Spleen (tissue), 13 donors: ENCODE results near the gene TLR8. TPM values are rescaled to one million over a fixed set of nuclear protein-coding genes. Genes with fewer than 3 reads are reported as not detected.

ENCODE experiments used
- DNase-seq: peaks from one replicate; pipeline ENCODE4 v3.0.0-alpha.2; 2020
- H3K27ac ChIP-seq, 8 donors: fragments of 200-600 bp; sonication (generic) in 7 of 8; 1 replicate in 4 of 8; 2 replicates in 4 of 8; pipeline versions ENCODE4 v1.5.0 to v1.8.0; 2016 to 2021; ENCODE audit warnings: inconsistent platforms in 4 of 8, mild to moderate bottlenecking in 4 of 8, moderate library complexity in 1 of 8
- H3K27me3 ChIP-seq, 7 donors: fragments of 200-600 bp; sonication (generic) in 6 of 7; replicated peaks in 1 of 7; 1 replicate in 4 of 7; 2 replicates in 3 of 7; pipeline versions ENCODE4 v1.5.0 to v1.8.0; 2016 to 2021; ENCODE audit warnings: inconsistent platforms in 3 of 7, mild to moderate bottlenecking in 1 of 7
- H3K36me3 ChIP-seq, 6 donors: fragments of 200-600 bp; sonication (generic) in 5 of 6; 1 replicate in 4 of 6; 2 replicates in 2 of 6; pipeline versions ENCODE4 v1.5.0 to v1.8.0; 2016 to 2021; ENCODE audit warnings: inconsistent platforms in 2 of 6
- H3K4me1 ChIP-seq, 6 donors: fragments of 200-600 bp; sonication (generic) in 5 of 6; 1 replicate in 3 of 6; 2 replicates in 3 of 6; pipeline versions ENCODE4 v1.5.0 to v1.8.0; 2016 to 2021; ENCODE audit warnings: inconsistent platforms in 3 of 6
- H3K4me3 ChIP-seq, 8 donors: fragments of 200-600 bp; sonication (generic) in 7 of 8; 1 replicate in 4 of 8; 2 replicates in 4 of 8; pipeline versions ENCODE4 v1.5.0 to v1.8.0; 2016 to 2021; ENCODE audit warnings: inconsistent platforms in 4 of 8, mild to moderate bottlenecking in 4 of 8, moderate library complexity in 2 of 8
- H3K9me3 ChIP-seq, 8 donors: fragments of 200-600 bp; sonication (generic) in 7 of 8; 1 replicate in 4 of 8; 2 replicates in 4 of 8; pipeline versions ENCODE4 v1.5.0 to v1.8.0; 2016 to 2021; ENCODE audit warnings: inconsistent platforms in 4 of 8
- CTCF ChIP-seq, 11 experiments: fragments of 200-600 bp in 7 of 11; fragments of 450-650 bp in 4 of 11; sonication (generic) in 4 of 11; IDR thresholded peaks in 8 of 11; conservative IDR thresholded peaks in 3 of 11; 1 replicate in 7 of 11; 2 replicates in 4 of 11; pipeline versions ENCODE4 v1.4.0 to v1.8.0; 2016 to 2021; ENCODE audit warnings: antibody characterized with exemption in 11 of 11, inconsistent platforms in 4 of 11, mild to moderate bottlenecking in 1 of 11
- POLR2A ChIP-seq, 3 donors: fragments of 450-650 bp; IDR thresholded peaks; one replicate each; pipeline ENCODE4 v1.5.1; 2017; ENCODE audit warnings: antibody characterized with exemption in 3 of 3, mild to moderate bottlenecking in 1 of 3
- POLR2AphosphoS5 ChIP-seq, 3 donors: sonication (generic); formaldehyde crosslinking; IDR thresholded peaks; one replicate each; pipeline ENCODE4 v1.5.1; 2017; ENCODE audit warnings: antibody characterized with exemption in 3 of 3
- WGBS, 5 donors: extraction: QIAGEN DNeasy Blood & Tissue Kit in 3 of 5; methylation state at CpG; one replicate each; pipeline versions ENCODE4 v1.1.5 to v1.1.7; 2013 to 2018; 5-methylcytosine and 5-hydroxymethylcytosine counted together
- intact Hi-C: fragments of 100-400 bp; cut with DNase I; formaldehyde crosslinking; loops from one replicate; pipeline ENCODE4 v1.15.0; 2023; ENCODE audit warnings: low total_unique reads
- long read RNA-seq, 2 donors: transcript quantifications; one replicate each; lab custom pipeline, GENCODE V29; 2026
- polyA plus RNA-seq, 3 donors: library from polyadenylated mRNA; stranded (reverse); fragments of 200-250 nt; gene quantifications; one replicate each; pipeline ENCODE4 v1.2.1, GENCODE V29; 2013
- total RNA-seq, 7 donors: library from RNA; depleted of rRNA in 3 of 7; stranded (reverse); fragments of >200 nt in 3 of 7; fragmentation: NEBNext Ultra II Directional in 4 of 7; extraction: Animal tissue kit (Norgen Biotek cat#: 25700) in 4 of 7; gene quantifications; one replicate each; pipeline versions ENCODE4 v1.1.0 to v1.2.1, GENCODE V29; 2016 to 2021
- donor health status: healthy with polysubstance abuse.
- donor health status: DM: no; HTN: no; CAD: no; lungs with moderate emphysema.
- donor health status: DM: no; HTN: no; CAD: no.
- donor health status: Bipolar disorder and iron deficiency.
- donor health status: healthy.
- donor health status: DM: no; HTN: no; CAD: no.
- donor health status: DM: yes; HTN: yes; CAD: no.

Gene TLR8
- 10 to 100 TPM; 19.9 to 76.5 (median 35.7) TPM for total RNA-seq
- polyA plus RNA-seq: 1 to 10 TPM; 1.1 to 3.5 (median 1.5) TPM
- long read RNA-seq, donor 1, full-length matches to known transcripts: 4 of 4 reads
- long read RNA-seq, donor 1, partial matches to known transcripts: 0 of 4 reads
- long read RNA-seq, donor 1, other reads (novel, unspliced or antisense): 0 of 4 reads
- long read RNA-seq, donor 2, full-length matches to known transcripts: 1 of 1 reads
- long read RNA-seq, donor 2, partial matches to known transcripts: 0 of 1 reads
- long read RNA-seq, donor 2, other reads (novel, unspliced or antisense): 0 of 1 reads

GRCh38 chrX:12906046-12906761 lies at the start of gene TLR8:
TLR8 (plus strand) TSS chrX:12906620; CDS start chrX:12906707, 87 bp downstream.
- H3K36me3 ChIP-seq: no peaks in the 10 kb centered on the region
- intact Hi-C loops: no loop called here
- WGBS, 5 donors: 56 to 79% (median 66%) methylated on average over 14 to 15 of the region's 15 CpGs
- H3K27me3 ChIP-seq: peaks cover 0 to 10% (median 0%) of the 10 kb centered on the region in 7 donors
- peaks cover 0 to 18% (median 5%) of the 10 kb centered on the region in 6 donors for H3K4me1 ChIP-seq
- H3K27ac ChIP-seq: peak within 1 kb of the TSS in 7 of 8 donors; percentile 19 to 85 (median 74)
- no peaks in the 10 kb centered on the region for H3K9me3 ChIP-seq
- peak within 1 kb of the TSS in 4 of 8 donors; percentile 19 to 53 (median 26) for H3K4me3 ChIP-seq
- TF ChIP-seq POLR2A (IDR thresholded peaks at IDR 0.05) (no peak), POLR2AphosphoS5 (IDR thresholded peaks at IDR 0.05) (peak in 1 of 3 donors; percentile 51)
- DNase-seq: peak; percentile 74

- Histone ChIP-seq H3K27me3 (no peaks in the 10 kb centered on the region), H3K9me3 (peaks cover 0 to 20% (median 0%) of the 10 kb centered on the region in 8 donors), H3K27ac (no peak overlapping the region), H3K4me1 (peaks cover 0 to 30% (median 5%) of the 10 kb centered on the region in 6 donors), H3K36me3 (no peaks in the 10 kb centered on the region), H3K4me3 (no peak overlapping the region)
- no peak for DNase-seq
- intact Hi-C loops: no loop called here
- 25 to 60% (median 43%) methylated on average over 5 to 7 of the region's 7 CpGs for WGBS, 5 donors
- no peak for TF ChIP-seq POLR2A (IDR thresholded peaks at IDR 0.05)
- no peak for TF ChIP-seq CTCF (IDR thresholded peaks at IDR 0.05 in 8 of 11, conservative IDR thresholded peaks at IDR 0.05 in 3 of 11)
- no peak for TF ChIP-seq POLR2AphosphoS5 (IDR thresholded peaks at IDR 0.05)
Observed at GRCh38 chrX:12865359-12865758, 41.1 kb upstream of the TLR8 start.

GRCh38 chrX:12866451-12867377 lies 39.7 kb upstream of the TLR8 start, which contains the start of gene TLR7:
TLR7 (plus strand) TSS chrX:12867072; CDS start chrX:12867579, 507 bp downstream.
- Histone ChIP-seq H3K36me3 (no peaks in the 10 kb centered on the region), H3K27ac (peak within 1 kb of the TSS in 7 of 8 donors; percentile 22 to 78 (median 68)), H3K27me3 (no peaks in the 10 kb centered on the region), H3K4me1 (peaks cover 0 to 41% (median 5%) of the 10 kb centered on the region in 6 donors), H3K9me3 (peaks cover 0 to 20% (median 0%) of the 10 kb centered on the region in 8 donors), H3K4me3 (peak within 1 kb of the TSS in 3 of 8 donors; percentile 2 to 53 (median 10))
- no peak for DNase-seq
- intact Hi-C loops: no loop called here
- no peak for TF ChIP-seq POLR2A (IDR thresholded peaks at IDR 0.05)
- TF ChIP-seq POLR2AphosphoS5 (IDR thresholded peaks at IDR 0.05): no peak
- no peak for TF ChIP-seq CTCF (IDR thresholded peaks at IDR 0.05 in 8 of 11, conservative IDR thresholded peaks at IDR 0.05 in 3 of 11)
- WGBS, 5 donors: 38 to 51% (median 49%) methylated on average over 7 of the region's 7 CpGs

- 40 to 55% (median 46%) methylated on average over 4 of the region's 4 CpGs for WGBS, 5 donors
- Histone ChIP-seq H3K4me3 (peak overlapping the region in 2 of 8 donors; percentile 2 to 53), H3K27me3 (no peaks in the 10 kb centered on the region)
Observed at GRCh38 chrX:12867685-12868084, 38.7 kb upstream of the TLR8 start.

More at GRCh38 chrX:12867685-12868084, 38.7 kb upstream of the TLR8 start:
- Histone ChIP-seq H3K9me3 (peaks cover 0 to 15% (median 0%) of the 10 kb centered on the region in 8 donors), H3K36me3 (no peaks in the 10 kb centered on the region), H3K4me1 (peaks cover 0 to 41% (median 5%) of the 10 kb centered on the region in 6 donors), H3K27ac (peak overlapping the region in 7 of 8 donors; percentile 22 to 78 (median 68))
- intact Hi-C loops: no loop called here
- TF ChIP-seq POLR2AphosphoS5 (IDR thresholded peaks at IDR 0.05) (no peak), POLR2A (IDR thresholded peaks at IDR 0.05) (no peak), CTCF (IDR thresholded peaks at IDR 0.05 in 8 of 11, conservative IDR thresholded peaks at IDR 0.05 in 3 of 11) (no peak)
- DNase-seq: no peak
